Measurements from ENCODE around the gene TIGD6.
A peak's percentile ranks its signal among the peaks of the same experiment; 100 is the strongest.
"Not testable (repeated sequence)": the region's sequence is repeated elsewhere in the genome, so short reads cannot be mapped to it uniquely, and the experiment has no call there.

Gene TIGD6

GRCh38 chr5:150000256-150000989 is at the start of gene TIGD6, which contains the start of gene HMGXB3:
Gene TIGD6 (minus strand): TSS chr5:150000654. CDS start chr5:149996348, 4,306 bp downstream.
Gene HMGXB3 (plus strand): TSS chr5:150000739. CDS start chr5:150004853, 4,114 bp downstream.
- DNase-seq = peak; percentile 55 to 75 (median 68)

DNA sequence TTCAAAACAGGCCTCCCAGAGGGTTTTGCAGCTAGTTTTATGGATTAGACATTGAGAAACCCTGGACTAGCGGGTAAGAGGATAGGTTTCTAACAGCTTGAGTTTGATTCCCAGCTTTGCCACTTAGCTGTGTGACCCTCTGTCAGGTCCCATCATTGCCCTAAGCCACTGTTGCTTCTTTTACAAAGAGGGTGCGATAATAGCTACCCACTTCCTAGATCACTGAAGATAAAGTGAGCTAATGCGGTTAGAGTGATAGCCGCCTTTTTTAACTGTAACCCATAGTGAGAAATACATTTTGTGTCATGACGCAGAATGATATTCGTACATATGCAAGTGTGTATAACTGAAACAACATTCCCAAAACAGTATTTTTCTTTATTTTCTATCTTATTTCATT is 45.6 kb upstream of the TIGD6 start:
- DNase-seq = no peak

DNA sequence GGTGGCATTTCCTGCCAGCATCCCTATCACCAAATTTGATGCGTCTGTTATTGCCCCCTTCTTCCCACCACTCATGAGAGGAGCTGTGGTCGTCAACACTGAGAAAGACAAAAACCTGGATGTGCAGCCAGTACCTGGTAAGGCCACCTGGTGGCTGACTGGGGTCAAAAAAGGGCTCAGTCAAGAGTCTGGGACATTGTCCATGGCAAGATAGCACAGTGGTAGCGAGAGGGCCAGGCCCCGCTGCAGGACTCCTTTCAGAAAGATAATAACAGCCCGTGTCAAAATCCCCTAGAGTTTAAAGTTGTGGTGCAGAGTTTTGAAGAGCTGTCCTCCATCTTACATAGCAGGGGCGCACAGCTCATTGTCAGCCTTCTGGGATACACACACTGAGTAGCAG is 45.1 kb upstream of the TIGD6 start:
- no peak for DNase-seq

DNA sequence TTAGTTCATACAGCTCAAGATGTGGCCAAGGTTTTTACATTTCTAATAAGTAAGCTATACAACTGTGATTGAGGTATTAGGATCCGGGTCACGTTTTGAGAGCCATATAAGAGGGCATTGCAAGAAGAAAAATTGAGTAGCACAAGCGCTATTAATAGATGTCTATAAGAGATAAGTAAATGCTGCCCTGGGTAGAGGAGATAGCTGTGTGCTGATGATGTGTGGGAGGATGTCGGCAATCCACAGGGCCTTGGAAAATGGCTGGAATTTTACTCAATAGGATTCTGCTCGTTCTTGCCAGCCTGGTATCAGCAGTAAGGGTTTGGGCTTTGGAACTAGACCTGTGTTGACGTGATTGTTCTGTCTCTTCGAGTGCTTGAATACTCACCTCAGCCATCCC is 44.3 kb upstream of the TIGD6 start:
- DNase-seq = no peak

GRCh38 chr5:150044329-150044681 is 43.9 kb upstream of the TIGD6 start:
- DNase-seq = no peak

DNA sequence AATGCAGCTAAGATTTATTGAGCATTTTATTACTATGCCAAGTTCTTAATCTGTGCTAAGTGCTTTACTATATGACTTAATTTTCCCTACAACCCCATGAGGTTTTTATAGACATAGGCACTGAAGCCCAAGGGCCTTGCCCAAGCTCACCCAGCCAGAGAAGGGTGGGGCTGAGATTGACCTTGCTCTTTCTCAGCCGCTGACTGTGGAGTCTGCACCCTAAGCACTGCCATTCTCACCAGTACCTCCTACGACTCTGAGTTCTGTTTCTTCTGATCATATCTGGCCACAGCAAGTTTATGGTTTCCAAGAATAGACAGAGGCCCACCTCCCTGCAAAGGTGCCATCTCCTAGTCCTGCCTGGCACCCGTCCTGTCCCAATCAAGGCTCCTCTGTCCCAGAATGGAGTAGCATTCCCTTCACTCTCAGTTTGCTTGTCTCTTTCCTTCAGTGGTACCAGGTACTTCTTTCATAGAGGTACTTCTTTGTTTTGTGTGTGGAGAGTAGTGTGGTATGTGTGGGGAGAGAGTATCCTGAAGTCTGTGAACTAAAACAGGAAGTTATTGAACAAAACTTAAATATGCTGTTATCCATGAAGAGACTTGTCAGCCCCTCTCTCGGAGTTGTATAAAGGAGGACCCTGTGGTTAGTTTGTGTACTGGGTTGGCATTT is 43.3 kb upstream of the TIGD6 start:
- no peak for DNase-seq

- no peak for DNase-seq
Measured at GRCh38 chr5:150042459-150042858, 42.0 kb upstream of the TIGD6 start.

- DNase-seq = no peak
Measured at GRCh38 chr5:150038547-150038946, 38.1 kb upstream of the TIGD6 start.

DNA sequence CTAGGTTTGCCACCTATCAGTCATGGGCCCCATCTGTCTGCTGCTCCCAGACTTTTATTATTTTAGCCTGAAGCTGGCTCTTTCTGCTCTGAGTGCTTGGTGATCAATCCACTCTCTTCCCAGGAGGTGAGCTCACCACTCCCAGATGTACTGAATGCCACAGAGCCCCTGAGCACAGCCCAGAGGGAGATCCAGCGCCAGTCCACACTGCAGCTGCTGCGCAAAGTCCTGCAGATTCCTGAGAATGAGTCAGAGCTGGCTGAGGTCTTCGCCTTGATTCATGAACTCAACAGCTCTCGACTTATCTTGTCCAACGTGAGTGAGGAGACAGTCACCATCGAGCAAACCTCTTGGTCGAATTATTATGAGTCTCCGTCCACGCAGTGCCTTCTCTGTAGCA is 36.1 kb upstream of the TIGD6 start:
- no peak for DNase-seq

GRCh38 chr5:150035139-150035895 is 34.9 kb upstream of the TIGD6 start:
- DNase-seq = no peak

DNA sequence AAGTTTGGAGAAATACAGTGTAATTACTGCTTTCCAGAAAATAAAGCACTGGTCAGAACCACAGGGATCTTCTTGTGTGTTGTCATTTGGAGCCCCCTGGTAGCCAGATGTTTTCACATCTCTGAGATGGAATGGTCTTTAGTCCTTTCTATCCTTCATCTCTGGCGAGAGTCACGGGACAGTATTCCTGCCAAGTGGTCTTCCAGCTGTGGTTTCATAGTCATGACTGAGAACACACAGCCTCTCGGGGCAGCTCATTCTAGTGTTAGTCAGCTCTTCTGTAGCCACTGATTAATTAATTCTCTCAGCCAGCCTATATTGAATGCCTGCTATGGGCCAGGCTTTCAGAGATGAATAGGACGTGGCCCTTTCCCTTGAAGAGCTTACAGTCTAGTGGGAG is 34.2 kb upstream of the TIGD6 start:
- DNase-seq = no peak

GRCh38 chr5:150033334-150033733 is 32.9 kb upstream of the TIGD6 start:
- DNase-seq = no peak

DNA sequence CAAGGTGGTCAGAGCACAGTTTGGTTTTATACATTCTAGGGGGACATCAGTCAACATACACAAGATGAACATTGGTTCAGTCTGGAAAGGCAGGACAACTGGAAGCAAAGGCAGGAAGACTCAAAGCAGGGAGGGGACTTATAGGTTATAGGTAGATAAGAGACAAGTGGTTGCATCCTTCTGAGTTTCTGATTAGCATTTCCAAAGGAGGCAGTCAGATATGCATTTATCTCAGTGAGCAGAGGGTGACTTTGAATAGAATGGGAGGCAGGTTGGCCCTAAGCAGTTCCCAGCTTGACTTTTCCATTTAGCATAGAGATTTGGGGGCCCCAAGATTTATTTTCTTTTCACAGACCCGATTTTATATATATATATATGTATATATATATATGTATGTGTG is 27.6 kb upstream of the TIGD6 start:
- DNase-seq = not testable (repeated sequence)

GRCh38 chr5:150026682-150027172 is 26.3 kb upstream of the TIGD6 start:
- no peak for DNase-seq

DNA sequence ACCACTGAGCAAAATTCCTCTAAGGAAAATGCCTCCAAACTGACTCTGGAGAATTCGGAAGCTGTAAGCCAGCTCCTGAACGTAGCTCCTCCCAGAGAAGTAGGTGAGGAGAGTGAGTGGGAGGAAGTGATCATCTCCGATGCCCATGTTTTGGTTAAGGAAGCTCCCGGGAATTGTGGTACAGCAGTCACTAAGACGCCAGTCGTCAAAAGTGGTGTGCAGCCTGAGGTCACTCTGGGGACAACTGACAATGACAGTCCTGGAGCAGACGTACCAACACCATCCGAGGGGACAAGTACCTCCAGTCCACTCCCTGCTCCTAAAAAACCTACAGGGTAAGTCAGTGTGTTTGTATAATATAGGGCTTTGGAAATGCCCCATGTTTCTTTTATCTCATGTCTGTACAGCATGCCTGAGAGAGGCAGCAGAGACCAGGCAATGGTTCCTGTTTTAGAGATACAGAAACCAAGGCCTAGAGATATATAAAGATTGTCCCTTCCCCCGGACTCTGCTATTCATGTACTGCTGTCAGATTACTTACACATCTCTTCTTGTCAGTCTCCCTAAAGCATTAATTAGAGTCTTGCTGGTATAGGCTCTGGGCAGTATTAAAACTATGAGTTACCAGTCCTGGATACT is 24.0 kb upstream of the TIGD6 start:
- DNase-seq = no peak

DNA sequence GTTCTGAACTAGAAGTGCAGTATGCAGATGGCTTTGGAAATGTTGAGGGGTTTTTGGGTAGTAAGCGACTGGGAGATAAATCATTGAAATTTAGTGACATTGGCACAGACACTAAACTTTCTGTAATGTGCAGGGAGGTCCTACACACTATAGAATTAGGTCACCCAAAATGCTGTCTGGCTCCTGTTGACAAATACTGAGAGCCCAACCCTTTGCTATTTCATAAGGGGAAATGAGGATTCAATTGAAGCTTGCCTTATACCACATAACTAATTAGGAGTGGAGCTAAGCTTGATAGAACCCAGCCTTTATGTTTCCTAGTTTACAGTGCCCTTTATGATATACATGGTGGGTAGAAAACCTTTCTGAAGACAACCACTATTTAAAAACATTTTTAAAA is 22.7 kb upstream of the TIGD6 start:
- no peak for DNase-seq

DNA sequence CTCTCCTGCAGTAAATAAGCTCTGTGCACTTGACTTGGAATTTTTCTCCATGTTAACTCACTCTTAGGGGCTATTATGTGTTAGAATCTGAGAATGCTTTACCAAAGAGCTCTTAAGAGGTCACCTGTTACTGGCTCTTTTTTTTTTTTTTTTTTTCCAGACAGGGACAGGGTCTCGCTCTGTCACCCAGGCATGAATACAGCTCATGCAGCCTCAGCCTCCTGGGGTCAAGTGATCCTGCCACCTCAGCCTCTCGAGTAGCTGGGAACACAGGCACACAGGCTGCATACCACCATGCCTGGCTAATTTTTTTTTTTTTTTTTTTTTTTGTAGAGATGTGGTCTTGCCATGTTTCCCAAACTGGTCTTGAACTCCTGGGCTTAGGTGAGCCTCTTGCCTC is 22.2 kb upstream of the TIGD6 start:
- no peak for DNase-seq

- DNase-seq = no peak
Measured at GRCh38 chr5:150022158-150022531, 21.7 kb upstream of the TIGD6 start.

- no peak for DNase-seq
Measured at GRCh38 chr5:150021491-150022157, 21.2 kb upstream of the TIGD6 start.

DNA sequence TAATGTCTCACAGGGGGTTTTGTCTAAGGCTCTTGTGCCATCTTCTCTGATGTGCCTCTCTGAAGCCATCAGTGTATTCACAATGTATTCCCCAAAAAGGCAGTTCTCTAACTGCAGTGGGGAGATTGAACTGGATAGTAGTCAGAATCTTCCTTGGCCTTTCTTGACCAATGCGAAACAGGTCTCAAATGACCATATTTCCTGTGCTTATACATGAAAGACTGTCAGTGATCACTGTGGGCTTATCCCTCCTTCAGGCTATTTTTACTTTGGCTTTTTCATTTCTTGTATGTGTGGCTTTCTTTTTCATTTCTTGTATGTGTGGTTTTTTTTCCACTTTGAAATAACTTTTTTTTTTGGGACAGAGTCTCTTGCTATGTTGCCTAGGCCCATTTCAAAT is 19.8 kb upstream of the TIGD6 start:
- DNase-seq = no peak

- DNase-seq = no peak
Measured at GRCh38 chr5:150017226-150018005, 17.0 kb upstream of the TIGD6 start.

GRCh38 chr5:150016537-150016936 is 16.1 kb upstream of the TIGD6 start:
- DNase-seq = no peak

All from activated naive CD4-positive, alpha-beta T cell (primary cell).